ENCODE data around the gene SEC24B. TPM values are rescaled to one million over a fixed set of nuclear protein-coding genes. Genes with fewer than 3 reads are reported as not detected.
"Not testable (repeated sequence)": the region's sequence is repeated elsewhere in the genome, so short reads cannot be mapped to it uniquely, and the experiment has no call there.

Gene SEC24B
- total RNA-seq, 2 experiments from 2014 or later, result 22.8 to 22.9 TPM

- Mint-ChIP-seq H3K36me3 (ENCODE audit: low read depth) (peaks cover 12% of the 10 kb centered on the region), H3K9me3 (ENCODE audit: insufficient read depth) (no peaks in the 10 kb centered on the region), H3K27ac (peak overlapping the region; percentile 78), H3K27me3 (ENCODE audit: low read depth) (no peaks in the 10 kb centered on the region), H3K4me1 (ENCODE audit: low read depth) (peaks cover 55% of the 10 kb centered on the region), H3K4me3 (peak overlapping the region; percentile 89)
- peak; percentile 67 for ATAC-seq
- POLR2A ChIA-PET, result interaction anchor here (1.8 to 2.4 kb wide), 4 partner anchors 126 to 381 kb away, joined by 4 to 16 read pairs (median 10); partner anchors contain the start of genes CASP6, GAR1 and MCUB
- CTCF ChIA-PET, result interaction anchor here (0.7 to 3.5 kb wide), 23 partner anchors 7 to 544 kb away, joined by 3 to 23 read pairs (median 6); partner anchors contain the start of genes CASP6, MCUB and PLA2G12A
- DNase-seq, result peak; percentile 34
Measured at GRCh38 chr4:109434007-109434971, 674 bp downstream of the SEC24B start.

- peak overlapping the region; percentile 89 for H3K4me3 Mint-ChIP-seq
- DNase-seq, result no peak
- CTCF ChIA-PET, result no interaction called here
- no peak overlapping the region for H3K27ac Mint-ChIP-seq
- peaks cover 57% of the 10 kb centered on the region for H3K4me1 Mint-ChIP-seq (ENCODE audit: low read depth)
- no peaks in the 10 kb centered on the region for H3K9me3 Mint-ChIP-seq (ENCODE audit: insufficient read depth)
- ATAC-seq, result no peak
- H3K27me3 Mint-ChIP-seq (ENCODE audit: low read depth), result no peaks in the 10 kb centered on the region
- POLR2A ChIA-PET, result no interaction called here
- H3K36me3 Mint-ChIP-seq (ENCODE audit: low read depth), result peaks cover 8% of the 10 kb centered on the region
Measured at GRCh38 chr4:109435635-109436034, 2.0 kb downstream of the SEC24B start.

GRCh38 chr4:109436504-109436903 is 2.9 kb downstream of the SEC24B start:
- no peak overlapping the region for H3K27ac Mint-ChIP-seq
- H3K4me3 Mint-ChIP-seq, result no peak overlapping the region
- H3K36me3 Mint-ChIP-seq (ENCODE audit: low read depth), result peaks cover 6% of the 10 kb centered on the region
- no peaks in the 10 kb centered on the region for H3K9me3 Mint-ChIP-seq (ENCODE audit: insufficient read depth)
- no peak for DNase-seq
- no peaks in the 10 kb centered on the region for H3K27me3 Mint-ChIP-seq (ENCODE audit: low read depth)
- ATAC-seq, result no peak
- CTCF ChIA-PET, result no interaction called here
- H3K4me1 Mint-ChIP-seq (ENCODE audit: low read depth), result peaks cover 58% of the 10 kb centered on the region
- POLR2A ChIA-PET, result no interaction called here

- no peak for ATAC-seq
- CTCF ChIA-PET, result interaction anchor here (1.3 to 2.8 kb wide), 2 partner anchors 8 to 218 kb away, joined by 3 to 16 read pairs; partner anchors contain the start of gene SEC24B
- Mint-ChIP-seq H3K27me3 (ENCODE audit: low read depth) (no peaks in the 10 kb centered on the region), H3K4me3 (no peak overlapping the region), H3K9me3 (ENCODE audit: insufficient read depth) (no peaks in the 10 kb centered on the region), H3K36me3 (ENCODE audit: low read depth) (peaks cover 16% of the 10 kb centered on the region), H3K4me1 (ENCODE audit: low read depth) (peaks cover 51% of the 10 kb centered on the region), H3K27ac (no peak overlapping the region)
- POLR2A ChIA-PET, result interaction anchor here (0.9 kb wide), 1 partner anchor 374 kb away, joined by 3 read pairs; no protein-coding TSS in a partner anchor
- DNase-seq, result no peak
Measured at GRCh38 chr4:109440948-109441347, 7.3 kb downstream of the SEC24B start.

- DNase-seq (no peak), ATAC-seq (no peak)
- Mint-ChIP-seq H3K27me3 (ENCODE audit: low read depth) (no peaks in the 10 kb centered on the region), H3K4me1 (ENCODE audit: low read depth) (peaks cover 49% of the 10 kb centered on the region), H3K9me3 (ENCODE audit: insufficient read depth) (no peaks in the 10 kb centered on the region), H3K4me3 (no peak overlapping the region), H3K36me3 (ENCODE audit: low read depth) (peaks cover 24% of the 10 kb centered on the region), H3K27ac (no peak overlapping the region)
- CTCF ChIA-PET, result interaction anchor here (0.7 to 2.8 kb wide), 3 partner anchors 9 to 217 kb away, joined by 3 to 16 read pairs (median 3); partner anchors contain the start of gene SEC24B
- POLR2A ChIA-PET, result no interaction called here
Measured at GRCh38 chr4:109441862-109442458, 8.3 kb downstream of the SEC24B start.

GRCh38 chr4:109444182-109444844 is 10.7 kb downstream of the SEC24B start:
- CTCF ChIA-PET, result no interaction called here
- Mint-ChIP-seq H3K4me3 (no peak overlapping the region), H3K27me3 (ENCODE audit: low read depth) (no peaks in the 10 kb centered on the region), H3K9me3 (ENCODE audit: insufficient read depth) (no peaks in the 10 kb centered on the region), H3K4me1 (ENCODE audit: low read depth) (peaks cover 40% of the 10 kb centered on the region), H3K36me3 (ENCODE audit: low read depth) (peaks cover 29% of the 10 kb centered on the region), H3K27ac (no peak overlapping the region)
- ATAC-seq, result no peak
- POLR2A ChIA-PET, result no interaction called here
- DNase-seq, result no peak

GRCh38 chr4:109447278-109447677 is 13.7 kb downstream of the SEC24B start:
- Mint-ChIP-seq H3K27me3 (ENCODE audit: low read depth) (no peaks in the 10 kb centered on the region), H3K27ac (no peak overlapping the region), H3K9me3 (ENCODE audit: insufficient read depth) (no peaks in the 10 kb centered on the region), H3K36me3 (ENCODE audit: low read depth) (peaks cover 52% of the 10 kb centered on the region), H3K4me3 (no peak overlapping the region), H3K4me1 (ENCODE audit: low read depth) (peaks cover 33% of the 10 kb centered on the region)
- no peak for ATAC-seq
- no peak for DNase-seq
- ChIA-PET CTCF (interaction anchor here (0.7 to 2.1 kb wide), 2 partner anchors 14 to 92 kb away, joined by 3 to 10 read pairs; partner anchors contain the start of gene SEC24B), POLR2A (no interaction called here)

GRCh38 chr4:109451544-109452273 is 18.1 kb downstream of the SEC24B start:
- DNase-seq, result no peak
- Mint-ChIP-seq H3K36me3 (ENCODE audit: low read depth) (peaks cover 55% of the 10 kb centered on the region), H3K9me3 (ENCODE audit: insufficient read depth) (no peaks in the 10 kb centered on the region), H3K4me3 (no peak overlapping the region), H3K27ac (no peak overlapping the region), H3K27me3 (ENCODE audit: low read depth) (no peaks in the 10 kb centered on the region), H3K4me1 (ENCODE audit: low read depth) (peaks cover 12% of the 10 kb centered on the region)
- CTCF ChIA-PET, result interaction anchor here (0.7 to 1.8 kb wide), 2 partner anchors 18 to 34 kb away, joined by 3 to 4 read pairs; partner anchors contain the start of gene SEC24B
- POLR2A ChIA-PET, result interaction anchor here (0.8 kb wide), 1 partner anchor 10 kb away, joined by 3 read pairs; no protein-coding TSS in a partner anchor
- ATAC-seq, result no peak

GRCh38 chr4:109453110-109453509 is 19.5 kb downstream of the SEC24B start:
- DNase-seq; H3K27ac Mint-ChIP-seq; H3K27me3 Mint-ChIP-seq (ENCODE audit: low read depth); POLR2A ChIA-PET; H3K9me3 Mint-ChIP-seq (ENCODE audit: insufficient read depth); H3K4me1 Mint-ChIP-seq (ENCODE audit: low read depth); ATAC-seq; H3K4me3 Mint-ChIP-seq: not testable (repeated sequence)
- CTCF ChIA-PET, result interaction anchor here (1.4 kb wide), 1 partner anchor 20 kb away, joined by 3 read pairs; no protein-coding TSS in a partner anchor
- H3K36me3 Mint-ChIP-seq (ENCODE audit: low read depth), result peaks cover 54% of the 10 kb centered on the region

- ChIA-PET CTCF (interaction anchor here (1.2 to 1.6 kb wide), 2 partner anchors 21 to 29 kb away, joined by 3 to 4 read pairs; no protein-coding TSS in a partner anchor), POLR2A (interaction anchor here (1.1 kb wide), 1 partner anchor 11 kb away, joined by 3 read pairs; no protein-coding TSS in a partner anchor)
- Mint-ChIP-seq H3K4me1 (ENCODE audit: low read depth) (no peaks in the 10 kb centered on the region), H3K9me3 (ENCODE audit: insufficient read depth) (no peaks in the 10 kb centered on the region), H3K27me3 (ENCODE audit: low read depth) (no peaks in the 10 kb centered on the region), H3K4me3 (no peak overlapping the region), H3K36me3 (ENCODE audit: low read depth) (peaks cover 38% of the 10 kb centered on the region), H3K27ac (peak overlapping the region; percentile 52)
- ATAC-seq, result no peak
- DNase-seq, result no peak
Measured at GRCh38 chr4:109462297-109462696, 28.7 kb downstream of the SEC24B start.

- POLR2A ChIA-PET, result no interaction called here
- no peak for DNase-seq
- H3K27me3 Mint-ChIP-seq (ENCODE audit: low read depth), result no peaks in the 10 kb centered on the region
- no peak overlapping the region for H3K4me3 Mint-ChIP-seq
- H3K36me3 Mint-ChIP-seq (ENCODE audit: low read depth), result peaks cover 35% of the 10 kb centered on the region
- H3K4me1 Mint-ChIP-seq (ENCODE audit: low read depth), result no peaks in the 10 kb centered on the region
- no peak for ATAC-seq
- CTCF ChIA-PET, result no interaction called here
- H3K27ac Mint-ChIP-seq, result no peak overlapping the region
- H3K9me3 Mint-ChIP-seq (ENCODE audit: insufficient read depth), result no peaks in the 10 kb centered on the region
Measured at GRCh38 chr4:109462802-109463201, 29.2 kb downstream of the SEC24B start.

Measured in activated CD8-positive, alpha-beta T cell treated with anti-CD3 and anti-CD28 coated beads, Interleukin-2, amount 10 ng/mL, durations not matched to agents 7 days and 5 days (primary cell).